Ascending aorta (tissue), 2 donors: ENCODE measurements around the gene CYP4F12. TPM values are rescaled to one million over a fixed set of nuclear protein-coding genes. Genes with fewer than 3 reads are reported as not detected.

ENCODE experiments used
- DNase-seq, 2 donors: peaks; one replicate each; pipeline ENCODE4 v3.0.0-alpha.2; 2019; ENCODE audit warnings: low spot score in 2 of 2
- H3K27ac ChIP-seq, 2 donors: fragments of 200-600 bp; sonication (generic); one replicate each; pipeline ENCODE4 v1.5.1; 2016 to 2017; ENCODE audit warnings: mild to moderate bottlenecking in 1 of 2
- H3K27me3 ChIP-seq: fragments of 200-600 bp; sonication (generic); one replicate; pipeline ENCODE4 v1.5.1; 2017
- H3K36me3 ChIP-seq, 2 donors: fragments of 200-600 bp; sonication (generic); one replicate each; pipeline ENCODE4 v1.5.1; 2016
- H3K4me1 ChIP-seq, 2 donors: fragments of 200-600 bp; sonication (generic); one replicate each; pipeline ENCODE4 v1.5.1; 2016 to 2017; ENCODE audit warnings: mild to moderate bottlenecking in 1 of 2
- H3K4me3 ChIP-seq, 2 donors: fragments of 200-600 bp; sonication (generic); one replicate each; pipeline ENCODE4 v1.5.1; 2016 to 2017; ENCODE audit warnings: mild to moderate bottlenecking in 1 of 2
- H3K9me3 ChIP-seq, 2 donors: fragments of 200-600 bp; sonication (generic); one replicate each; pipeline ENCODE4 v1.5.1; 2016
- CTCF ChIP-seq, 3 experiments: fragments of 200-600 bp in 2 of 3; fragments of 450-650 bp in 1 of 3; sonication (generic) in 2 of 3; IDR thresholded peaks; one replicate each; pipeline ENCODE4 v1.5.1; 2016 to 2019; ENCODE audit warnings: antibody characterized with exemption in 3 of 3, mild to moderate bottlenecking in 1 of 3, moderate library complexity in 1 of 3
- intact Hi-C: fragments of 100-400 bp; cut with DNase I; formaldehyde crosslinking; loops from one replicate; pipeline ENCODE4 v1.15.1; 2023
- total RNA-seq: library from RNA; depleted of rRNA; stranded (reverse); fragments of >200 nt; gene quantifications from one replicate; pipeline ENCODE4 v1.1.0, GENCODE V29; 2016

Gene CYP4F12
- total RNA-seq, 1 donor from 2014 or later, result 17.2 TPM

DNA sequence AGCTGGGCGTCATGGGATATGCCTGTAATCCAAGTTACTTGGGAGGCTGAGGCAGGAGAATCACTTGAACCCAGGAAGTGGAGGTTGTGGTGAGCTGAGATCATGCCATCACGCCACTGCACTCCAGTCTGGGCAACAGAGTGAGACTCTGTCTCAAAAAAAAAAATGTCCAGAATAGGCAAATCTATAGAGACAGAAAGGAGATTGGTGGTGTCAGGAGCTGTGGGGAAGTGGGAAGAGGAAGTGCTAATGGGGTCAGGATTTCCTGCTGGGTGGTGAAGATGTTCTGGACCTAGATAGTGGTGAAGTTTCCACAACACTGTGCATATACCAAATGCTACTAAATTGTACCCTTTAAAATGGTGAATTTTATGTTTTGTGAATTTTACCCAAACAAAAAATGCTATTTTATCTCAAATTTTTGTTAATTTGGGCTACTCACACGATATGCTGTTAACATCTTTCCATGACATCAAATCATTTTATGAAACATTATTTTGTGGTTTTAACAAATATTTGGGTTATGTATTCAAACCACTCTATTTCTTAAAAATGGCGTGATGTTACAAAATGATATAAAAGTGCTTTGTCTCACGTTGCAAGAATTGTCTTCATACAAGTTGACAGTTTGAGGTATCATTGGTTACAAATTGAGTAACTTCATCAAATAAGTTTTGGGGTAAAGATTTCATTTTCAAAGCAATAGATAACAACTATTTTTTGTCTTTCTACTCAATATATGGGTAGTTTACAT, 39.6 kb upstream of the CYP4F12 start:
- H3K4me1 ChIP-seq, result no peaks in the 10 kb centered on the region
- no peaks in the 10 kb centered on the region for H3K27me3 ChIP-seq
- TF ChIP-seq CTCF (IDR thresholded peaks at IDR 0.05), result no peak
- no peak for DNase-seq
- H3K4me3 ChIP-seq, result no peak overlapping the region
- H3K27ac ChIP-seq, result no peak overlapping the region
- no peaks in the 10 kb centered on the region for H3K9me3 ChIP-seq
- intact Hi-C loops, result loop anchor here (2.0 kb wide), 1 partner anchor 544 kb away; no protein-coding TSS in a partner anchor
- H3K36me3 ChIP-seq, result no peaks in the 10 kb centered on the region

DNA sequence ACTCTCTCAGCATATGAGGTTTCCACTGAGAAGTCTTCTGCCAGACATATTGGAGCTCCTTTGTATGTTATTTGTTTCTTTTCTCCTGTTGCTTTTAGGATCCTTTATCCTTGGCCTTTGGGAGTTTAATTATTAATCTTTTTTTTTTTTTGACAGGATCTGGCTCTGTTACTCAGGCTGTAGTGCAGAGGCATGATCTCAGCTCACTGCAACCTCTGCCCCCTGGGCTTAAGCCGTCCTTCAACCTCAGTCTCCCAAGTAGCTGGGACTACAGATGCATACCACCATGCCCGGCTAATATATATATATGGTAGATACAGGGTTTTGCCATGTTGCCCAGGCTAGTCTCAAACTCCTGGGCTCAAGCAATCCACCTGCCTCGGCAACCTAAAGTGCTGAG, 38.8 kb upstream of the CYP4F12 start:
- DNase-seq, result no peak
- Histone ChIP-seq H3K9me3 (no peaks in the 10 kb centered on the region), H3K36me3 (no peaks in the 10 kb centered on the region), H3K4me3 (no peak overlapping the region), H3K27ac (no peak overlapping the region), H3K4me1 (no peaks in the 10 kb centered on the region), H3K27me3 (no peaks in the 10 kb centered on the region)
- no peak for TF ChIP-seq CTCF (IDR thresholded peaks at IDR 0.05)
- intact Hi-C loops, result no loop called here

DNA sequence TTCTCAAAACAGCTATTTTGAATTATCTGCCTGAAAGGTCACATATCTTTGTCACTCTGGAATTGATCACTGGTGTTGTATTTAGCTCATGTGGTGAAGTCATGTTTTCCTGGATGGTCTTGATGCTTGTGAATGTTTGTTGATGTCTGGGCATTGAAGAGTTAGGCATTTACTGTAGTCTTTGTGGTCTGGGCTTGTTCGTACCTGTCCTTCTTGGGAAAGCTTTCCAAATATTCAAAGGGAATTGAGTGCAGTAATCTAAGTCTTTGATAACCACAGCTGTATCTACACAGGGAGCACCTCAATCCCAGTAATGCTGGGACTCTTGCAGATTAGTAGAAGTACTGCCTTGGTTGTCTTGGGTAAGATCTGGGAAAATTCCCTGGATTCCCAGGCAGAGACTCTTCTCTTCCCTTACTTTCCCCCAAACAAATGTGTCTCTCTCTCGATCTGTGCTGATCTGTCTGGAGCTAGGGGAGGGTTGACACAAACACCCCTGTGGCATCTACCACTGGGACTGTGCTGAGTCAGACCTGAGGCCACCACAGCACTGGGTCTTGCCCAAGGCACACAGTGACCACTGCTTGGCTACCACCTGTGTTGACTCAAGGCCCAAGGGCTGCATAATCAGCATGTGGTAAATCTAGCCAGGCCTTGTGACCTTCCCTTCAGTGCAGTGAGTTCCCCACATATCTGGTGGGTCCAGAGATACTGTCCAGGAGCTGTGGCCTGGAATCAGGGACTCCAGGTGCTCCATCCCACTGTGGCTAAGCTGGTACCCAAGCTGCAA, 37.7 kb upstream of the CYP4F12 start:
- no peak overlapping the region for H3K27ac ChIP-seq
- DNase-seq, result no peak
- TF ChIP-seq CTCF (IDR thresholded peaks at IDR 0.05), result no peak
- H3K36me3 ChIP-seq, result no peaks in the 10 kb centered on the region
- no peaks in the 10 kb centered on the region for H3K27me3 ChIP-seq
- intact Hi-C loops, result no loop called here
- H3K9me3 ChIP-seq, result no peaks in the 10 kb centered on the region
- H3K4me1 ChIP-seq, result no peaks in the 10 kb centered on the region
- no peak overlapping the region for H3K4me3 ChIP-seq

DNA sequence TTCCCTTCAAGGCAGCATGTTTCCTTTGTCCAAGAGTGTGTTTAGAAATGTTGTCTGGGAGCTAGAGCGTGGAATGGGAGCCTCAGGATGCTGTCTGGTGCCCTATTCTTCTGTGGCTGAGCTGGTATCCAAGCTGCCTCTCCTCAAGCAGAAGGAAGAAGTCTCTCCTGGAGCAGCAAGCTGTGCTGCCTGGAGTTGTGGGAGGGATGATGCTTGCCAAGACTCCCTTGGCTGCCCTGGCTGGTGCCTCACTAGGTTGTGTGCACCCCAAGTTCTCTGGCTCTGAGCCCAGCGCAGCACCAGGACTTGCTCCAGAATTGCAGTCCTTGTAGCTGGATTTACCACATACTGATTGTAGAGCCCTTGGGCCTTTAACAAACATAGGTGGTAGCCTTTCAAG, 36.9 kb upstream of the CYP4F12 start:
- TF ChIP-seq CTCF (IDR thresholded peaks at IDR 0.05), result no peak
- no peaks in the 10 kb centered on the region for H3K36me3 ChIP-seq
- H3K4me1 ChIP-seq, result no peaks in the 10 kb centered on the region
- intact Hi-C loops, result no loop called here
- no peak for DNase-seq
- H3K27ac ChIP-seq, result no peak overlapping the region
- H3K4me3 ChIP-seq, result no peak overlapping the region
- no peaks in the 10 kb centered on the region for H3K27me3 ChIP-seq
- H3K9me3 ChIP-seq, result no peaks in the 10 kb centered on the region

DNA sequence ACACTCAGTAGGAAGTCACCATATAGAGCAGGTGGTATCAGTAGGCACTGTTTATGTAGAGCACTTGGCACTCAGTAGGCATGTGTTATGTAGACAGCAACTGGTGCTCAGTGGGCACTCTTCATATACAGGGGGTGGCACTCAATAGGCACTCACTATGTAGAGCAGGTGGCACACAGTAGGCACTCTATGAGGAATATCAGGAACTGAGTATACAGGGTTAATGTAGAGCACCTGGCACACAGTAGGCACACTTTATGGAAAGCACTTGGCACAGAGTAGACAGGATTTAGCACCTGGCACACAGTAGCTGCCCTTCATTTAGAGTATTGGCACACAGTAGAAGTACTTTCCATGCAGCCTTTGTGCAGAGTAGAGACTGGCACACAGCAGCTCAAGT, 33.3 kb upstream of the CYP4F12 start:
- no peak for TF ChIP-seq CTCF (IDR thresholded peaks at IDR 0.05)
- Histone ChIP-seq H3K4me3 (no peak overlapping the region), H3K27me3 (no peaks in the 10 kb centered on the region), H3K4me1 (no peaks in the 10 kb centered on the region), H3K36me3 (no peaks in the 10 kb centered on the region), H3K27ac (no peak overlapping the region), H3K9me3 (no peaks in the 10 kb centered on the region)
- no peak for DNase-seq
- intact Hi-C loops, result no loop called here
